ENCODE data around the gene TPSD1.
"Not testable (repeated sequence)": the region's sequence is repeated elsewhere in the genome, so short reads cannot be mapped to it uniquely, and the experiment has no call there.

DNA sequence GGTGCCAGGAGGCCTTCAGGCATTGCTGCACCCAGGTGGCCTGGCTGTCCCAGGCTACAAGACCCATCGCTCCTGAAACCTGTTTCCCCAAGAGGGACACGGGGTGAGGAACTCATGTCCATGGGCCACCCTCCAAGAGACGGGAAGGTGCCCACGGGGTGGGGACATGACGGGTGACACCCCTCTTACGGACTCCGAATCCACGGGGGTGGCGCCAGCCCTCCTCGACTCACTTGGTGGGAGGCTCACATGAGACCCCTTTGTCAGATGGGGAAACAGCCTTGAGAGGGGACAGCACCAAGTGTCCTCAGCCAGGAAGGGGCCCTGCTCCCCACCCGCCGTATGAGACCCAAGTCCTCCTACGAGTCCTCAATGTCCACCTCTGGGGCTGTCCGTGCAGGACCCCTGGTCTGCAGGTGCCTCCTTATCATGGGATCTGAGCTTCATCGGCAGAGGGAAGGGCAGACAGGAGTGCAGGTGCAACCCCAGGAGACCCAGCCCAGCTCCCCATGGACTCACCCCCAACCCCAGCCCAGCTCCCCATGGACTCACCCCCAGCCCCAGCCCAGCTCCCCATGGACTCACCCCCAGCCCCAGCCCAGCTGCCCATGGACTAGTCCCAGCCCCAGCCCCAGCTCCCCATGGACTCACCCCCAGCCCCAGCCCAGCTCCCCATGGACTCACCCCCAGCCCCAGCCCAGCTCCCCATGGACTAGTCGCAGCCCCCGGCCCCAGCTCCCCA lies 25.2 kb upstream of the TPSD1 start:
- not testable (repeated sequence) for TF ChIP-seq POLR2AphosphoS5 (IDR thresholded peaks at IDR 0.05; ENCODE audit: borderline replicate concordance, low read depth, low read length); EZH2 (IDR thresholded peaks at IDR 0.05); FOXP2 (optimal IDR thresholded peaks at IDR 0.05; ENCODE audit: control extremely low read depth, extremely low read length, insufficient read depth)

All from SK-N-MC (cell line).